GM23338 (cell line): Measurements from ENCODE around the gene NF1. TPM values are rescaled to one million over a fixed set of nuclear protein-coding genes. Genes with fewer than 3 reads are reported as not detected.

Source experiments
- ATAC-seq: fragments of 200-7000 bp; cut with Tn5 transposase; 3 replicates; pipeline ENCODE4 v1.9.1; 2020
- DNase-seq: peaks from one replicate; pipeline ENCODE4 v3.0.0-alpha.2; 2015; ENCODE audit warnings: low spot score
- H2AFZ ChIP-seq: fragments of 200-600 bp; sonication (generic); 2 replicates; pipeline ENCODE4 v1.8.0; 2016; ENCODE audit warnings: antibody characterized with exemption, mild to moderate bottlenecking, moderate library complexity
- H3F3A ChIP-seq: fragments of 200-600 bp; sonication (generic); replicated peaks from 2 replicates; pipeline ENCODE4 v1.8.0; 2017; ENCODE audit warnings: antibody characterized with exemption, mixed run types, low read depth
- H3K27ac ChIP-seq: fragments of 200-600 bp; sonication (generic); 2 replicates; pipeline ENCODE4 v1.6.1; 2016; ENCODE audit warnings: low read depth
- H3K27me3 ChIP-seq: fragments of 200-600 bp; sonication (generic); 2 replicates; pipeline ENCODE4 v1.8.0; 2016; ENCODE audit warnings: mild to moderate bottlenecking, mixed run types, moderate library complexity; ENCODE audit not compliant: insufficient read depth
- H3K36me3 ChIP-seq: fragments of 200-600 bp; sonication (generic); 2 replicates; pipeline ENCODE4 v1.8.0; 2016; ENCODE audit warnings: mild to moderate bottlenecking; ENCODE audit not compliant: insufficient read depth
- H3K4me1 ChIP-seq: fragments of 200-600 bp; sonication (generic); 2 replicates; pipeline ENCODE4 v1.8.0; 2016; ENCODE audit warnings: mild to moderate bottlenecking, moderate library complexity; ENCODE audit not compliant: insufficient read depth
- H3K4me2 ChIP-seq: fragments of 200-600 bp; sonication (generic); 2 replicates; pipeline ENCODE4 v1.7.1; 2017; ENCODE audit warnings: mixed run types
- H3K4me3 ChIP-seq: fragments of 200-600 bp; sonication (generic); 2 replicates; pipeline ENCODE4 v1.6.1; 2016; ENCODE audit warnings: mixed run types
- H3K79me2 ChIP-seq: fragments of 200-600 bp; sonication (generic); replicated peaks from 2 replicates; pipeline ENCODE4 v1.8.0; 2017; ENCODE audit warnings: mild to moderate bottlenecking; ENCODE audit not compliant: insufficient read depth
- H3K9me2 ChIP-seq: fragments of 200-600 bp; sonication (generic); 2 replicates; pipeline ENCODE4 v1.8.0; 2017; ENCODE audit not compliant: insufficient read depth
- H4K20me1 ChIP-seq: fragments of 200-600 bp; sonication (generic); replicated peaks from 2 replicates; pipeline ENCODE4 v1.8.0; 2017; ENCODE audit warnings: mild to moderate bottlenecking; ENCODE audit not compliant: insufficient read depth
- H3K27ac Mint-ChIP-seq: 2 replicates; pipeline ENCODE4 v1.8.0; 2020; ENCODE audit warnings: inconsistent platforms, mild to moderate bottlenecking, moderate library complexity, mixed read lengths
- H3K27me3 Mint-ChIP-seq: 3 replicates; pipeline ENCODE4 v1.8.0; 2022; ENCODE audit warnings: low read depth, mild to moderate bottlenecking, moderate library complexity, mixed read lengths, inconsistent platforms; ENCODE audit not compliant: insufficient read depth, poor library complexity
- H3K36me3 Mint-ChIP-seq: 3 replicates; pipeline ENCODE4 v1.8.0; 2021; ENCODE audit warnings: low read depth, mild to moderate bottlenecking, inconsistent platforms, moderate library complexity, mixed read lengths
- H3K4me1 Mint-ChIP-seq: 3 replicates; pipeline ENCODE4 v1.8.0; 2020; ENCODE audit warnings: mild to moderate bottlenecking, inconsistent platforms, mixed read lengths
- H3K4me3 Mint-ChIP-seq: 3 replicates; pipeline ENCODE4 v1.8.0; 2021; ENCODE audit warnings: moderate library complexity, mild to moderate bottlenecking, inconsistent platforms, mixed read lengths
- H3K9me3 Mint-ChIP-seq: 3 replicates; pipeline ENCODE4 v1.8.0; 2020; ENCODE audit warnings: moderate library complexity, mild to moderate bottlenecking, inconsistent platforms, mixed read lengths
- CREB1 ChIP-seq: fragments of 250-450 bp; sonication (Bioruptor Pico); IDR thresholded peaks from 2 replicates; pipeline ENCODE4 v1.5.0; 2020; ENCODE audit warnings: low read depth, mild to moderate bottlenecking, moderate library complexity
- EZH2 ChIP-seq: fragments of 200-600 bp; sonication (generic); IDR thresholded peaks from one replicate; pipeline ENCODE4 v1.8.0; 2017; ENCODE audit warnings: antibody characterized with exemption, mild to moderate bottlenecking, low read depth; ENCODE audit not compliant: unreplicated experiment
- EZH2phosphoT487 ChIP-seq: fragments of 200-600 bp; sonication (generic); IDR thresholded peaks from one replicate; pipeline ENCODE4 v1.8.1; 2018; ENCODE audit warnings: antibody characterized with exemption; ENCODE audit not compliant: unreplicated experiment
- JUNB ChIP-seq: IDR thresholded peaks from one replicate; pipeline ENCODE4 v1.6.1; 2016; ENCODE audit warnings: antibody characterized with exemption; ENCODE audit not compliant: unreplicated experiment
- NANOG ChIP-seq: IDR thresholded peaks from 2 replicates; pipeline ENCODE4 v1.6.1; 2016; ENCODE audit warnings: antibody characterized with exemption, borderline replicate concordance
- POLR2AphosphoS5 ChIP-seq: IDR thresholded peaks from 2 replicates; pipeline ENCODE4 v1.6.1; 2016; ENCODE audit warnings: antibody characterized with exemption, low read depth
- STAT1 ChIP-seq: IDR thresholded peaks from one replicate; pipeline ENCODE4 v1.6.1; 2016; ENCODE audit warnings: antibody characterized with exemption; ENCODE audit not compliant: unreplicated experiment
- polyA plus RNA-seq: library from polyadenylated mRNA; unstranded; fragments of >200 nt; fragmentation: Nextera tagmentation; extraction: Ambion mirVana; gene quantifications from 2 replicates; pipeline ENCODE4 v1.2.1, GENCODE V29; 2016
- total RNA-seq: library from RNA; depleted of rRNA; stranded (reverse); fragments of >200 nt; shearing (Covaris generic); gene quantifications from 2 replicates; pipeline ENCODE4 v1.2.3, GENCODE V29; 2014
- TF ChIP-seq, protein P1 (sequence below): fragments of 250-450 bp; sonication (Bioruptor Pico); IDR thresholded peaks from 2 replicates; pipeline ENCODE4 v1.5.0; 2020; ENCODE audit warnings: mild to moderate bottlenecking, moderate library complexity
- TF ChIP-seq, protein P2 (sequence below), 2 experiments: fragments of 200-600 bp in 1 of 2; sonication (generic) in 1 of 2; conservative IDR thresholded peaks; 2 replicates each; pipeline versions ENCODE4 v1.5.1 to v1.6.1; 2016 to 2017; ENCODE audit warnings: antibody characterized with exemption in 2 of 2, low read depth in 2 of 2, mild to moderate bottlenecking in 2 of 2, moderate library complexity in 1 of 2

The NF1 gene
- total and polyA plus RNA-seq, 2 experiments from 2014 or later = 16.3 to 49.7 TPM

DNA sequence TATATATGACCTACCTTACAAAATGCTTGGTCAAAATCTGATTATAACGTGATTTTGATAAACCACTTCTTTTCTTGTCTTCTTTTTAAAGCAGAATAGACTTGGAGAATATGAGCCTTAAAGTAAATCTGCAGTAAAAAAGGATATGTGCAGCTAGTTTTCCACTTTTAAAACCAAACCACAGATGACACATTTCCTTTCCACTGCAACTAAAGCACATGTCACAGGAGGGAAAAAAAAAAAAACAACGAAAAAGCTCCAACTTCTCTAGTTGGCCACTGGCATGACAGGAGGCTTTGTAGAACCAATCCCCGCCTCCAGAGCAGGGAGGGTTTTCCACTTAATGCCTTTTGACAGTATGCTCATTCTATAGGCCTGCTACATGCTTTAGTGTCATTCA is 226.7 kb downstream of the NF1 start, which contains the start of gene EVI2A (continued):
- TF ChIP-seq, protein P1, sequence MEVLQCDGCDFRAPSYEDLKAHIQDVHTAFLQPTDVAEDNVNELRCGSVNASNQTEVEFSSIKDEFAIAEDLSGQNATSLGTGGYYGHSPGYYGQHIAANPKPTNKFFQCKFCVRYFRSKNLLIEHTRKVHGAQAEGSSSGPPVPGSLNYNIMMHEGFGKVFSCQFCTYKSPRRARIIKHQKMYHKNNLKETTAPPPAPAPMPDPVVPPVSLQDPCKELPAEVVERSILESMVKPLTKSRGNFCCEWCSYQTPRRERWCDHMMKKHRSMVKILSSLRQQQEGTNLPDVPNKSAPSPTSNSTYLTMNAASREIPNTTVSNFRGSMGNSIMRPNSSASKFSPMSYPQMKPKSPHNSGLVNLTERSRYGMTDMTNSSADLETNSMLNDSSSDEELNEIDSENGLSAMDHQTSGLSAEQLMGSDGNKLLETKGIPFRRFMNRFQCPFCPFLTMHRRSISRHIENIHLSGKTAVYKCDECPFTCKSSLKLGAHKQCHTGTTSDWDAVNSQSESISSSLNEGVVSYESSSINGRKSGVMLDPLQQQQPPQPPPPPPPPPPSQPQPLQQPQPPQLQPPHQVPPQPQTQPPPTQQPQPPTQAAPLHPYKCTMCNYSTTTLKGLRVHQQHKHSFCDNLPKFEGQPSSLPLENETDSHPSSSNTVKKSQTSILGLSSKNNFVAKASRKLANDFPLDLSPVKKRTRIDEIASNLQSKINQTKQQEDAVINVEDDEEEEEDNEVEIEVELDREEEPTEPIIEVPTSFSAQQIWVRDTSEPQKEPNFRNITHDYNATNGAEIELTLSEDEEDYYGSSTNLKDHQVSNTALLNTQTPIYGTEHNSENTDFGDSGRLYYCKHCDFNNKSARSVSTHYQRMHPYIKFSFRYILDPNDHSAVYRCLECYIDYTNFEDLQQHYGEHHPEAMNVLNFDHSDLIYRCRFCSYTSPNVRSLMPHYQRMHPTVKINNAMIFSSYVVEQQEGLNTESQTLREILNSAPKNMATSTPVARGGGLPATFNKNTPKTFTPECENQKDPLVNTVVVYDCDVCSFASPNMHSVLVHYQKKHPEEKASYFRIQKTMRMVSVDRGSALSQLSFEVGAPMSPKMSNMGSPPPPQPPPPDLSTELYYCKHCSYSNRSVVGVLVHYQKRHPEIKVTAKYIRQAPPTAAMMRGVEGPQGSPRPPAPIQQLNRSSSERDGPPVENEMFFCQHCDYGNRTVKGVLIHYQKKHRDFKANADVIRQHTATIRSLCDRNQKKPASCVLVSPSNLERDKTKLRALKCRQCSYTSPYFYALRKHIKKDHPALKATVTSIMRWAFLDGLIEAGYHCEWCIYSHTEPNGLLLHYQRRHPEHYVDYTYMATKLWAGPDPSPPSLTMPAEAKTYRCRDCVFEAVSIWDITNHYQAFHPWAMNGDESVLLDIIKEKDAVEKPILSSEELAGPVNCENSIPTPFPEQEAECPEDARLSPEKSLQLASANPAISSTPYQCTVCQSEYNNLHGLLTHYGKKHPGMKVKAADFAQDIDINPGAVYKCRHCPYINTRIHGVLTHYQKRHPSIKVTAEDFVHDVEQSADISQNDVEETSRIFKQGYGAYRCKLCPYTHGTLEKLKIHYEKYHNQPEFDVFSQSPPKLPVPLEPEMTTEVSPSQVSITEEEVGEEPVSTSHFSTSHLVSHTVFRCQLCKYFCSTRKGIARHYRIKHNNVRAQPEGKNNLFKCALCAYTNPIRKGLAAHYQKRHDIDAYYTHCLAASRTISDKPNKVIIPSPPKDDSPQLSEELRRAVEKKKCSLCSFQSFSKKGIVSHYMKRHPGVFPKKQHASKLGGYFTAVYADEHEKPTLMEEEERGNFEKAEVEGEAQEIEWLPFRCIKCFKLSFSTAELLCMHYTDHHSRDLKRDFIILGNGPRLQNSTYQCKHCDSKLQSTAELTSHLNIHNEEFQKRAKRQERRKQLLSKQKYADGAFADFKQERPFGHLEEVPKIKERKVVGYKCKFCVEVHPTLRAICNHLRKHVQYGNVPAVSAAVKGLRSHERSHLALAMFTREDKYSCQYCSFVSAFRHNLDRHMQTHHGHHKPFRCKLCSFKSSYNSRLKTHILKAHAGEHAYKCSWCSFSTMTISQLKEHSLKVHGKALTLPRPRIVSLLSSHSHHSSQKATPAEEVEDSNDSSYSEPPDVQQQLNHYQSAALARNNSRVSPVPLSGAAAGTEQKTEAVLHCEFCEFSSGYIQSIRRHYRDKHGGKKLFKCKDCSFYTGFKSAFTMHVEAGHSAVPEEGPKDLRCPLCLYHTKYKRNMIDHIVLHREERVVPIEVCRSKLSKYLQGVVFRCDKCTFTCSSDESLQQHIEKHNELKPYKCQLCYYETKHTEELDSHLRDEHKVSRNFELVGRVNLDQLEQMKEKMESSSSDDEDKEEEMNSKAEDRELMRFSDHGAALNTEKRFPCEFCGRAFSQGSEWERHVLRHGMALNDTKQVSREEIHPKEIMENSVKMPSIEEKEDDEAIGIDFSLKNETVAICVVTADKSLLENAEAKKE (CRISPR knock-in tag) = no peak
- TF ChIP-seq STAT1 (no peak), EZH2 (no peak), POLR2AphosphoS5 (no peak), EZH2phosphoT487 (no peak), NANOG (no peak), JUNB (no peak), CREB1 (CRISPR knock-in tag) (no peak)
- TF ChIP-seq, protein P2, sequence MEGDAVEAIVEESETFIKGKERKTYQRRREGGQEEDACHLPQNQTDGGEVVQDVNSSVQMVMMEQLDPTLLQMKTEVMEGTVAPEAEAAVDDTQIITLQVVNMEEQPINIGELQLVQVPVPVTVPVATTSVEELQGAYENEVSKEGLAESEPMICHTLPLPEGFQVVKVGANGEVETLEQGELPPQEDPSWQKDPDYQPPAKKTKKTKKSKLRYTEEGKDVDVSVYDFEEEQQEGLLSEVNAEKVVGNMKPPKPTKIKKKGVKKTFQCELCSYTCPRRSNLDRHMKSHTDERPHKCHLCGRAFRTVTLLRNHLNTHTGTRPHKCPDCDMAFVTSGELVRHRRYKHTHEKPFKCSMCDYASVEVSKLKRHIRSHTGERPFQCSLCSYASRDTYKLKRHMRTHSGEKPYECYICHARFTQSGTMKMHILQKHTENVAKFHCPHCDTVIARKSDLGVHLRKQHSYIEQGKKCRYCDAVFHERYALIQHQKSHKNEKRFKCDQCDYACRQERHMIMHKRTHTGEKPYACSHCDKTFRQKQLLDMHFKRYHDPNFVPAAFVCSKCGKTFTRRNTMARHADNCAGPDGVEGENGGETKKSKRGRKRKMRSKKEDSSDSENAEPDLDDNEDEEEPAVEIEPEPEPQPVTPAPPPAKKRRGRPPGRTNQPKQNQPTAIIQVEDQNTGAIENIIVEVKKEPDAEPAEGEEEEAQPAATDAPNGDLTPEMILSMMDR (conservative IDR thresholded peaks at IDR 0.05; ENCODE audit: low read depth in 2 of 2) = no peak

DNA sequence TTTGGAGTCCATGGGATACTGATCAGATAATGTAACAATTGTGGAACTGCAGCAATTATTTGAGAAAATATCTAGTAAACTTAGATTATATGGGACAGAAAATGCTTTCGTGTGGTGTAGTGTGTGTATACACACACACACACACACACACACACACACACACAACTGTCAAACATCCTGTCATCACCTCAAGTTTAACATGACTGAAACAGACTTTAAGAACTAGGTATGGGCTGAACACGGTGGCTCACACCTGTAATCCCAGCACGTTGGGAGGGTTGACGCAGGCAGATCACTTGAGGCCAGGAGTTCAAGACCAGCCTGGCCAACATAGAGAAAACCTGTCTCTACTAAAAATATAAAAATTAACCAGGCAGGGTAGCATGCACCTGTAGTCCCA is 227.2 kb downstream of the NF1 start:
- no peak overlapping the region for H3K27ac ChIP-seq
- H2AFZ ChIP-seq = no peak overlapping the region
- H3K4me2 ChIP-seq = no peak overlapping the region
- Mint-ChIP-seq H3K4me1 (peaks cover 12% of the 10 kb centered on the region; the same call in 2 of the 3 replicates), H3K4me3 (no peak overlapping the region), H3K9me3 (no peaks in the 10 kb centered on the region), H3K27me3 (peaks cover 4% of the 10 kb centered on the region), H3K27ac (no peak overlapping the region), H3K36me3 (no peaks in the 10 kb centered on the region)
- peaks cover 17% of the 10 kb centered on the region; the same call in 1 of the 2 replicates for H3K4me1 ChIP-seq
- no peaks in the 10 kb centered on the region for H4K20me1 ChIP-seq
- H3K36me3 ChIP-seq = no peaks in the 10 kb centered on the region
- H3K27me3 ChIP-seq = no peaks in the 10 kb centered on the region
- TF ChIP-seq JUNB = no peak
- TF ChIP-seq, protein P1 (CRISPR knock-in tag) = no peak
- no peak for ATAC-seq
- no peaks in the 10 kb centered on the region for H3K79me2 ChIP-seq
- no peak for DNase-seq
- H3K4me3 ChIP-seq = no peak overlapping the region
- no peaks in the 10 kb centered on the region for H3F3A ChIP-seq
- no peaks in the 10 kb centered on the region for H3K9me2 ChIP-seq
